HG02588 (cell line): Measurements from ENCODE around the gene SNCB.

ENCODE experiments used
- ATAC-seq: cut with Tn5 transposase; IDR thresholded peaks from one replicate; pipeline ENCODE4 v1.9.1; 2021; ENCODE audit warnings: mild to moderate bottlenecking, moderate library complexity; ENCODE audit not compliant: unreplicated experiment

Gene SNCB

DNA sequence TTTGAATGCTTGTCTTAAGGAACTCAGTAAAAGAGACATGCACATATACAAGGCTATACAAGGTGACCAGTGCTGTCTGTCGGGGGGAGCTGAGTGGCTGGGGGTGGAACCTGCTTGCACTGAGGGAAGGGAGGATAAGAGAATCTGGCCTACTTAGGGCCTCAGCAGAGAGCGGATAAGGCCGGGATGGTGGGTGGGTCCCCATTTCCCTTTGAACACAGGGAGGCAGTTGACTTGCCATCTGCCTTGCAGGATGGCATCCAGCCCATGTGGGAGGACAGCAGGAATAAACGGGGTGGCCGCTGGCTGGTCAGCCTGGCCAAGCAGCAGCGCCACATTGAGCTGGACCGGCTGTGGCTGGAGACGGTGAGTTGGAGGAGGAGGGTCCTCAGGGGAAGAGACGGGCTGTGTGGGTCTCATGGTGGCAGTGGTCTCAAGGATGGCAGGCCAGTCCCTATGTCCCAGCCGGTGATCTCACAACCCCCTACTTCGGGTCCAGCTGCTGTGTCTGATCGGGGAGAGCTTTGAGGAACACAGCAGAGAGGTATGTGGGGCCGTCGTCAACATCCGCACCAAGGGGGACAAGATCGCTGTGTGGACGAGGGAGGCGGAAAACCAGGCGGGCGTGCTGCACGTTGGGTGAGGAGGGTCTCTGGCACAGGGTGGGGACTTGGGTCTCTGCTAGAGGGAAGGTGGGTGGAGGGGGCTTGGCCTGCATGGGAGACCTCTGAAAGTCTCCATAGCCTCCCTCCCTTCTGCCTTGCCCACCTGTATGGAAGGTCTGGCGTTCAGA, 14.7 kb upstream of the SNCB start:
- ATAC-seq, result no peak

DNA sequence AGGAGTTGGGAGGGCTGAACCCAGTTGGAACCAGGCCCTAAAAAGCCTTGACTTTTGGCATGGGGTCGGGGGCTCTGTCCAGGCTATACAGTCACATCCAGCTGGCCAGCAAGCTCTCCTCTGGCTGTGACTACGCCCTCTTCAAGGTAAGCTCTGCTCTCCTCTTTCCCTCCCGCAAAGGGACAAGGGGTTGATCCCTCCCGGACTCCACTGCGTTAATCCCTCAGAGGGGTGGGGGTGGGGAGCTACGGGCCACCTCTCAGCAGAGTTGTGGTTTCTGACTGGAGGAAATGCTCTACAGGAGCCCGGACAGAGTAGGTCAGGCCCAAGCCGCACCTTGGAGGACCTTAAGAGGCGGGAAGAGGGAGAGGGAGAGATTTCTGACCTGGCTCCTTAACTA, 14.0 kb upstream of the SNCB start:
- ATAC-seq, result no peak

DNA sequence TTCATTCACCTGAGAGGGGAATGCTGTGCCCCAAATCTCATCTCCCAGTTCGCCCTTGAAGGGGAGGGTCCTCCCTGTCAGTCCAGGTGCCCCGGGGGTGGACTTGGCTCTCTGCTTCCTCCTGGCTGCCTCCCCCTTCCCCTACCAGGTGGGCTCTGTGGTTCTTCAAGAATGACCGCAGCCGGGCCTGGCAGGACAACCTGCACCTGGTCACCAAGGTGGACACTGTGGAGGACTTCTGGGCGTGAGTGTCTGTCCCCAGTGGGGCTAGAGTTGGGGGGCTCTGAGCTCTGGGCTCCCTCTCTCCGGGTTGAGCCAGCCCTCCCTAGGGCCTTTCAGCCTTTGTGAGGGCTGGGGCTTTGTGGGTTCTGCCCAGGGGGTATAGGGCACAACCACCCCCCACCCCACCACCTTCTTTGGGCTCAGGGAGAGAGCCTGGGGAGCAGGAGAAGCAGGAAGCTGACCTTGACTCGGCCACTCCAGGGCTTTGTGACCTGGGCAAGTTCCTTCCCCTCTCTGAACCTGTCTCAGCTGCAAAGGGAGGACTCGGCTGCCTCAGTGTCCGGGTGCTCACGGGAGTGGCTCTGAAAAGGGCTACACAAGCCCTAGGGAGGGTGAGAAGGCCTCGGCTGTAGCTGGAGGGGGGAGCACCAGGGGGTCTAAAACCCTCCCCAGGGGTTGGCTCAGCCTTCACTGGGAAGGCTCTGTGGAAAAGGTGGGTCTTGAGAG, 13.3 kb upstream of the SNCB start:
- no peak for ATAC-seq

DNA sequence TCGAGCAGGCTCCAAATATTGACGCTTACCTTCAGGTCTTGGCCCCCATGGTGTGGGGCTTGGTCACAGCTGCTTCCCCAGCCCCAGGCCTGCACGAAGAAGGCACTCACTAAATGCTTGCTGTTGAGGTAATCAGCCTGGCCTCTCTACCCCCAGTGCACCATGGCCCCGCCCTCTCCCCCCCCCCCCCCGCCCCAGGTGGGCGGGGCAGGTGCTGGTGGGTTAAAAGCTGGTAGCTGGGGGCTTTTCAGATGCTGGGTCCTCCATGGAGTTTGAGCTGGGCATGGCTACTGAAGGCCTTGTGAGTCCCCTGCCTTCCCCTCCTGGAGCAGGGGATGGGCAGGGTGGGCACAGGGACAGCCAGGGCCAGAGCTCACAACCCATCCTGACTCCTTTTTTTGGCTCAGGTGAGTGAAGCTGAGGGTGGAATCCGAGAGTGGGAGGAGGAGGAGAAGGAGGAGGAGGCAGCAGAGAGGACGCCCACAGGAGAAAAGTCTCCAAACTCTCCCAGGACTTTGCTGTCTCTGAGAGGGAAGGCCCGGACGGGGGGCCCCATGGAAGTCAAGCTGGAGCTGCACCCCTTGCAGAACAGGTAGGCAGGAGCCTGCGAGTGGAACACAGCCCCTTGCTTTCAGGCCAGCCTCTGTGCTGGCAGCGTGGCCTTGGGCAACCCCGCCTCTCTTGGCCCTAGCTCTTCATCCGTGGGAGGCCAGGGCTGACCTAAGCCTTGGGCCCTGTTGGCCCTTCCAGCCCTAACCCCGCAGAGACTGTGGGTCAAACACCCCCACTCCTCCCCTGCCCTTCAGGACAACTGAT, 12.5 kb upstream of the SNCB start:
- no peak for ATAC-seq

DNA sequence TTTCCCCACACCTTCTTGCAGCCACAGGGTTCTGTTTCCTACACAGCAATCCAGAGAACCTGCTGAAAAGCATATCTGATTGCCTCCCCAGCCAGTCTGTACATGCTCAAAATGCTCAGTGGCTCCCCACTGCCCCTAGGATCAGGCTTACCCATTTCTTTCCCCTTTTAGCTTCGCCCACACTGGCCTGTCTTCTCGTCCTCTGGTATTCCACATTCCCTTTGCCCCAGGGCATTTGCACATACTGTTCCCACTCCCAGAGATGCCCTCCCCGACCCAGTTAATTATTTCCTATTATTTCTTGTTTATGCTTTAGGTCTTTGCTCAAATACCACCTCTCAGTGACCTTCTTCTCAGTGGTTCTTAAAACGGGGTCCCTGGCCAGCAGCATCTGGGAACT, 10.3 kb upstream of the SNCB start:
- ATAC-seq, result no peak

DNA sequence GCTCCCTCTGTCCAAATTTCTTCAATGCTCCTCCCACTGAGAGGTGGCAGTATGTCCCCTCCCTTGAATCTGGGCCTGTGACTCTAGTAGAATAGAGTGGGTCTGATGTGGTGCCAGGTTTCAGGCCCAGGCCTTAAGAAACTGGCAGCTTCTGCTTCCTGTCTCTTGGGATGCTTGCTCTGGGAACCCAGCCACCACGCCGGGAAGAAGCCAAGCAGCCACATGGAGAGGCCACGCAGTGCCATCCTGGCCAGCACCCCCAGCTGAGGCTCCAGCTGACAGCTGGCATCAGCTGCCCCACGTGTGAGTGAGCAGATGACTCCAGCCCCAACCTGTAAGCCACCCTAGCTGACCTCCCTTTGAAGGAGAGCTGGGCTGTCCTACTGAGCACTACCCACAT, 9.6 kb upstream of the SNCB start:
- ATAC-seq, result no peak

DNA sequence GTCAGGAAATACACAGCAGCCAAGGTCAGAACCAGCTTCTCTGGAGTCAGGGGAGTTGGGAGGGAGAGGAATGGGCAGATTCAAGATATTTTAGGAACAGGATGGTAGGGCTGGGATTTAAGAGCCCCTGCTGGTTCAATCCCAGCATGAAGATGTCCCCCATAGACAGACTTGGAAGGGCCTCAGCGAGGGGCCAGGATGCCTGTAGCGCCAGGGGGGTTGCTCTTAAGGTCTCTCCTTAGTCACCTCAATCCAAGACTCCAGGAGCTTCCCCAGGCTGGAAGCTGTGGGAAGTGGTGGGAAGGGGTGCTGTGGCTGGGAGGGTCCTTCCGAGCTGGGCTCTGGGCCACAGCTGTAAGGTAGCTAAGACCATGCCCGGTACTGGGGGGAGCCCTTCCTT, 8.9 kb upstream of the SNCB start:
- ATAC-seq, result no peak

DNA sequence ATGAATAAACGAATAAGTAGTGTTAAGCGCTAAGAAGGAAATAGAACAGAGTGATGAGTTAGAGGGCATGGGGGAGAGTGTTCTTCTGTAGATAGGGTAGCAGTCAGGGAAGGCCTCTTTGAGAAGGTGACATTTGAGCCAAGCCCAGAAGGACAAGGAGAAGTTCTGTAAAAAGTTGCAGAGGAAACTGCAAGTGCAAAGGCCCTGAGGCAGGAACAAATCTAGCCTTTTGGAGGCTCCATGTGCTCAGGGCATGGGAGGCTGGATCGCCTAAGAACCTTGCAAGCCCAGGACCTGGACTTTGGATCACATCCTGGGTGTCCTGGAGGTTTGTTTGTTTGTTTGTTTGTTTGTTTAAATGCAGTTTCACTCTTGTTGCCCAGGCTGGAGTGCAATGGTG, 8.1 kb upstream of the SNCB start:
- no peak for ATAC-seq

DNA sequence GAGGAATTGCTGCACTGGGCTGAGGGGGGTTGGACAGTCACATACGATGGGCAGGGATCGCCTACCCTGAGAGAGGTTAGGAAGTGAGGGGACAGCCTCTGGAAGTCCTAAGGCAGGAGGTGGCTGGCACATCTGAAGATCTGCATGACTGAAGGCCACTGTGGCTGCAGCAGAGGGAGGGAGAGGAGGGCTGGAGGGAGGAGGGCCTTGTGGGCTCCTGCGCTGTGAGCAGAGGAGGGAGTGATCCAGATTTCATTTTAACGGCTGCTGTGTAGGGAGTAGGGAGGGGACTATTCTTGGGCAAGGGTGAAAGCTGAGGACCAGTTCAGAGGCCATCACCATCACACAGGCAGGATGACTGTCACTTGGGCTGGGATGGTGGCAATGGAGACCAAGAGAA, 7.2 kb upstream of the SNCB start:
- ATAC-seq, result no peak

DNA sequence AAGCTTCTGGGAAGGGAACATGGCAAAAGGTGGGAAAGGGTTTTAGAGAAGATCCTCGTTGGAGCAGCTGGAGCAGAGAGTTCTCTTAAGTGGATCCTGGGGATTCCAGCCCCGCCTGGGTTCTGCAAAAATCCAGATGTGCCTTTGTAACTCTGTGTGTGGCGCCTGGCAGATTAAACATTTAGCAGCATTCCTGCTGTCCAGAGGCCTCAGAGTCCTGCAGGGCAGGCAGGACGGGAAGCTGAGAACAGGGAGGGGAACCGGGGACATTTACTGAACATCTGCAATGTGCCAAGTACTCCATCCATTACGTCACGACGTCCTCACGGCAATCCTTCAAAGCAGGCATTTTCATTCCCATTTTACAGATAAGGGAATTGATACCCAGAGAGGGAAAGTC, 6.1 kb upstream of the SNCB start:
- no peak for ATAC-seq

DNA sequence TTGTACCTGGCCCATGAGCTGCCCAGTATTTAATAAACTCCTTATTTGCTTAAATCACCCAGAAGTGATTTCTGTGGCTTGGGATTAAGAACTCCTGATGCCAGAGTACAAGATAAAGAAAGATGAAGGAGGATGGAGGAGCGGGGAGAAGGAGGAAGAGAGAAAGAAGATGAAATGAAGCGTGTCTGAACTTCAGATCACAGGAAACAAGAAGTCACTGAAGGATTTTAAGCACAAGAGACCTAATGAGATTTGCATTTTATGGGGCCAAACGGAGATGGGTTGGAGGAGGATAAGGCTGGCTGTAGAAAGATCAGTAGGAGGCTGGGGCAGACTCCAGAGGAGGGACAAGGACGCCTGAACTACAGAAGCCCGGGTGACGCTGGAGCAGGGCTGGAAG, 3.3 kb upstream of the SNCB start:
- no peak for ATAC-seq

DNA sequence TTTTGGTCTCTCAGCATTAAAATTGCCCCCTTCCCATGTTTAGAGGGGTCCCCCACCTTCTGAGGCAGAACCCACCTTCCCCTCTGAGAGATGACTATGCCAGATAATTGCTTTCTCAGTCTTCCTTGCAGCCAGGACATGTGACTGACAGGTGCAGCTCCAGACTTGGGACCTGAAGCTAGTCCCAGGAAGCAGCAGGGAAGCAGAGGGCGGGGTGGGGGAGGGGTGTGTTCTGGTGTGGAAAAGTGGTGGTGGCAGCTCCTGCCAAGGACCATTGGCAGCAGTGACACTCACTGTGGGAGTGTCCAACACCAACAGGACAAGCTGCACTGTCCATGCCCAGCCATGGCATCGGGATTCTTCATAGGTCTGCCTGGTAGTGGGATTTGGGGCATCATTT, 2.4 kb upstream of the SNCB start:
- no peak for ATAC-seq

DNA sequence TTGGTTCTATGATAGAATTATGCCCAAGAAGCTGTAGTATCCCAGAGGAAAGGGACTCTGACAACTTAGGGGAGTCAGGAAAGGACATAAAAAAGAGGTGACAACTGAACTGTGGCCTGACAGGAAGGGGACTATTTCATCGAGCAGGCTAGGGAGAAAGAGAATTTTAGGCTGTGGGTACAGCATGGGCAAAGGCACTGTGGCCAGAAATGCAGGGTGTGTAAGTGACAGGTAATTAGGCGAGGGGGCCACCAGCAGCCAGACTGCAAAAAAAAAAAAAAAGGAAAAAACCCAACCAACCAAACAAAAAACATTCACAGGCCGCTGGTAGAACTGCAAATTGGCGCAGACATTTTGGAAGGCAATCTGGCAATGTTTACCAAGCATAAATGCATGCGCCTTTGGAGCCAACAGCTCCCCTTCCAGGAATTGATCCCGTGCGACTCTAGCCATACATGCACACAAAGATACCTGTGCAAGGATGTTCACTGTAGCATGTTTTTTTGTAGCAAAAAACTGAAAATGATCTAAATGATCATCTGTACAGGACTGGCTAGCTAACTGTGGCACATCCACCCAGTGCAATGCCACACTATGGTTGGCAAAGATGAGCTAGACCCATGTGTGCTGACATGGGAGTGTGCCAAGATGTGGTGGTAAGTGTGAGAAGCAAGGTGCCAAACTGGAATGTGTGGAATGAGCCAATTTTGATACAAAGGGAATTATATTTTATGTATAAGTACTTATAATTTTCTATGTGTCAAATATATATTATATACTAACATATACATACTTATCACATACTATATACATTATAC, 1.3 kb upstream of the SNCB start:
- ATAC-seq, result no peak

DNA sequence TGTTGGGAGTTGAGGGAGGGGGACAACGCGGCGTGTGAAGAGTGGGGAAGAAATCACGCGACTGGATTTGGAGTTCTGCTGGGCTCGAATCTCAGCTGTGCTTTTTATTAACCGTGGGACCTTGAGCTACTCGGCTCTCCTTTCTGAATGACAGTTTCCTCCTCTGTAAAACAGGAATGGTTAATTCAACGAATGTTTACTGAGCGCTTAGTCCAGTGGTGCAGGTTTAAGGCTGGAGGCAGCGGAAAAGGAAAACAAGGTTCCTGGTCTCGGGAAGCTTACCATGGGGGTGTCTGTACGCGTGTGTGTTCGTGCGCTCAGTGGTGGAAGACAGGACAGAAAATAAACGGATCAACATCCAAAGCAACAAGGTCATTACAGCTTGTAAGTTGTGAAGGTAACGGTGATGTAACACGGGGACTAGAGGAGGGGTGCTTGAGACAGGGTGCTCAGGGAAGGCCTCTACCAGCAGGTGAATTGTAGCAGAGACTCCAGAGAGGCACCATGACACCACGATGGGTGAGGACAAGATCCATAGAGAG, 418 bp upstream of the SNCB start:
- ATAC-seq, result no peak

DNA sequence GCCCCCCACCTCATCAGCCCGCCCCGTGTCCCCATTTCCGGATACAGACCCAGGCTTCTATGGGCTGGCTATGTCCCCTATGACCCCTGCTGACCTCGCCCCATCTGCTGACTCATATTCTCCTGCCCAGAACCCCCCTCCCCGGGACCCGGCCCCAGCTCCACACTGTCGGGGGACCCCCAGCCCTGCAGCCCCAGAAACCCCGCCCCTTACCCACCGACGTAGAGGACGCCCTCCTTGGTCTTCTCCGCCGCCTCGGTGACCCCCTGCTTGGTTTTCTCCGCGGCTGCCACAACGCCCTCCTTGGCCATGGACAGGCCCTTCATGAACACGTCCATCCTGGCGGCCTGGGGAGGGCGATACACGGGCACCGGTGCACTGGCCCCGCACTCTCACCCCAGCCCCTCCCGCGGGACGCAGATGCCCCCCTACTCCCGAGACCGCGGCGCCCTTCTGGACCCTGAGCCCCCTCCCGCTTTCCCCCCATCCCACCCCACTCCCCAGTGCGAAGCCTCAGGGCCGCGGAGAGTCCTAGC, 949 bp downstream of the SNCB start:
- ATAC-seq, result no peak

DNA sequence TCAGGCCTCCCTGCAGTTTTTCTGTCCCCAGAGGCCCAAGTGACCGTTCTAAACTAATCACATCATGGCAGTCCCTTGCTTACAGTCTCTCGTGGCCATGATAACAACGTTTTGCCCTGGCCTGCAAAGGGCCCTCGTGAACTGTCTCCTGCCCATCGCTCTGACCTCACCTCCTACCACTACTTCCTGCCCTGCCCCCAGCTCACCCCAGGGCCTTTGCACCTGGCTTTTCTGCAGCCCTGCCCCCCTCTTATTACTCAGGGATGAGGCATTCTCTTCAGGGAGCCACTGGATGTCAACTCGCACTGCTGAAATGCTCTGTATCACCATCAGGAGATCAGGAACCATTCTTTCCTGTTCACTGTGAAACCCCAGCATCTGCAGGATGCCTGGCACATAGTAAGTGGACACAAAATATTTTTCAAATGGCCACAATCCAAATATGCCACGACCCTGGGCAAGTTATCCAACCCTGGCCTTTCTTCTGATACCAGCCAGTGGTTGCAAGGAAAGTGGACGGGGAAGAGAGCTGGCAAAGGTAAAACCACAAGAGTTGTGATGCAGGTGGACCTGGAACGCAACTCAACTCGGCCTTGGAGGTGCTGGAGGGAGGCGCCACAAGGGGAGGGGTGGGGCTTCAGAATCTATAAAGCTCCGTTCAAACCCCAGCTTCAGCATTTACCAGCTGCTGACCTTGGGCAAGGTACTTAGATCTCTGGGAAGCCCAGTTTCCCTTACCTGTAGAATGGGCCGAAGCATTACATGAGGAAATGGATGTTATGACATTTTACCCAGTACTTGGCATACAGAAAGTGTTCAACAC, 1.7 kb downstream of the SNCB start:
- ATAC-seq, result no peak

DNA sequence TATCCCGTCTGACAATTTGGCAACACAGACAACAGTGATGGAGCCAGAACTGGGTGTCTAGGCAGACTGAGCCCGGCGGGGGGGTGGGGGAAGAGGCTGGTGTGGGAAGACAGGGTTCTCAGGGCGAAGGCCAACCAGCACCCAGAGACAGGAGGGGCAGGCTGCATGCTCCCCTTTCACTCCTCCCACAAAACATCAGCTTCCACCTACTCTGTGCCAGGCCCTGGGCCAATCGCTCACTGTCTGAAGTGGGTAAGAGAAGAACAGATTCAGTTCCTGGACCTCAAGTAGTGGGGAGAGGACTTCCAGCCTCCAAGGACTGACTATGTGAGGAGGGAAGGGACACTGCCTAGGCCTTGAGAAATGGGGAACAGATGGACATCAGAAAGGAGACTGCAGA, 2.8 kb downstream of the SNCB start:
- no peak for ATAC-seq

DNA sequence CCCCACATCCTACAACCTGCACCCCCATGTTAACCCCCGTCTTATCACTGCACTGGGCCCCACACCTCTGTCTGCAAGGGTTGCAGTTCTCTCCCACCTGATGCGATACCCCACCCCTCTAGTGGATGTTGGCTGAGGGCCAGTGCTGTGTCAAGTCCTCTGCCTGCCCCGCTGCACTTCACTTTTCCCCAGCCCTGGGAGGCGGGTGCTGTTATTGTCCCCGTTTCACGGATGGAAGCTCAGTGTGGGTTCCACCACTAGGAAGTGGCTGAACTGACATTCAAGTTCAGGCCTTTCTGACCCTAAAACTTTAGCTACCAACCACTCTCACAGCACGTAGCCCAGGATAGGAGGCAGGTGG, 3.5 kb downstream of the SNCB start:
- no peak for ATAC-seq

DNA sequence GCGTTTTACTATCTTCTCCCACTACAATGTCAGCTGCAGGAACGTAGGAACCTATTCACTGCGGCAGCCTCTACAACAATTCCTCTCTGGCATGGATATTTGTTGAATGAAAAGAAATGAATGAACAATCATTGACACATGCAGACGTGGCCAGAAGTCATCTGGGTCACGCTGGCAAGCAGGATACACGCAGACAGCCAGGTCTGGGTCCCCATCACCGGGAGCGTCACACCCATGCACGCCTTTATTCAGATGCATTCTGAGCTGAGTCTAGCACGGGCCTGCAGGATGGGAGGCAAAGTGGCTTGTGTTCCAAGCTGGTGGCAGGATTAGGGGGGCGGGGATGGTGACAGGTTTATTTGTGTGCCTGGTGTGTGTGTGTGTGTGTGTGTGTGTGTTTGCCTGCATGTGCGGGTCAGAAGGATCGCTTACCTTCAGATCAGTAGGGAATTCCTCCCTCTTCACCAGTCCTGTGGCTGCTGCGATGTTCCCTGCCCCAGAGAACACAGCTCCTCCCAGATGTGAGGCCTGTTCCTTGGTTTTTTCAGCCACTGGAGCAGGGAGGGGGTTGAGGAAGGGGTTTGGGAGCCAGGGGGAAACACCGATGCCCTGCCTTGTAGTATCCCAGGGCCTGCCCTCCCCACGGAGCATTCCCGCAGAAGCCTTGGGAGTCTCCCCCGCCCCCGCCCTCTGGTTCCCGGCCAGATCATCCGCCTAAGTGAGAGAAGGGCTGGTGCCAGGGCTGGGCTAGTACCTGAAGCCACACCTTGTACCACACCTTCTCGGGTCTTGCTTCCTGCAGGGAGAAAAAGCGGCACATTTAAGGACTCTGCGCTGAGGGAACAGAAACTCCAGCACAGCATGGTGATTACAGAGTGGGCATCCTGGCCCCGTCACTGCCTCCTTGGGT, 4.1 kb downstream of the SNCB start:
- ATAC-seq, result no peak
